ENCODE measurements around the gene GALNT11. TPM values are rescaled to one million over a fixed set of nuclear protein-coding genes. Genes with fewer than 3 reads are reported as not detected.
"Not testable (repeated sequence)": the region's sequence is repeated elsewhere in the genome, so short reads cannot be mapped to it uniquely, and the experiment has no call there.

Gene GALNT11
- total RNA-seq, 3 donors from 2014 or later = 57.1 to 65.7 (median 58.7) TPM

DNA sequence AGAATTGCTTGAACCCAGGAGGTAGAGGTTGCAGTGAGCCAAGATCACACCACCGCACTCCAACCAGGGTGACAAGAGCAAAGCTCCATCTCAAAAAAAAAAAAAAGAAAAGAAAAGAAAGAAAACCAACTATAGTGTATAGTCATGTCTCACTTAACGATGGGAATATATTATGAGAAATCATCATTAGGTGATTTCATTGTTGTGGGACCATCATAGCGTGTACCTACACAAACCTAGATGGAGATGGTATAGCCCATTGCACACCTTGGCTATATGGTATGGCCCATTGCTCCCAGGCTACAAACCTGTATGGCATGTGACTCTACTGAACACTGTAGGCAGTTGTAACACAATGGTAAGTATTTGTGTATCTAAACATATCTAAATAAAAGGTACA is 8.5 kb upstream of the GALNT11 start:
- DNase-seq (ENCODE audit: low spot score in 2 of 2) = no peak
- H3K27ac ChIP-seq = no peak overlapping the region
- no peaks in the 10 kb centered on the region for H3K27me3 ChIP-seq
- H3K36me3 ChIP-seq = no peaks in the 10 kb centered on the region
- no peaks in the 10 kb centered on the region for H3K9me3 ChIP-seq
- no peaks in the 10 kb centered on the region for H3K4me1 ChIP-seq
- intact Hi-C loops (cut with DNase I; ENCODE audit: low total_unique reads) = no loop called here
- TF ChIP-seq POLR2A (IDR thresholded peaks at IDR 0.05) = no peak
- no peak for TF ChIP-seq POLR2AphosphoS5 (IDR thresholded peaks at IDR 0.05)
- TF ChIP-seq, protein P1, sequence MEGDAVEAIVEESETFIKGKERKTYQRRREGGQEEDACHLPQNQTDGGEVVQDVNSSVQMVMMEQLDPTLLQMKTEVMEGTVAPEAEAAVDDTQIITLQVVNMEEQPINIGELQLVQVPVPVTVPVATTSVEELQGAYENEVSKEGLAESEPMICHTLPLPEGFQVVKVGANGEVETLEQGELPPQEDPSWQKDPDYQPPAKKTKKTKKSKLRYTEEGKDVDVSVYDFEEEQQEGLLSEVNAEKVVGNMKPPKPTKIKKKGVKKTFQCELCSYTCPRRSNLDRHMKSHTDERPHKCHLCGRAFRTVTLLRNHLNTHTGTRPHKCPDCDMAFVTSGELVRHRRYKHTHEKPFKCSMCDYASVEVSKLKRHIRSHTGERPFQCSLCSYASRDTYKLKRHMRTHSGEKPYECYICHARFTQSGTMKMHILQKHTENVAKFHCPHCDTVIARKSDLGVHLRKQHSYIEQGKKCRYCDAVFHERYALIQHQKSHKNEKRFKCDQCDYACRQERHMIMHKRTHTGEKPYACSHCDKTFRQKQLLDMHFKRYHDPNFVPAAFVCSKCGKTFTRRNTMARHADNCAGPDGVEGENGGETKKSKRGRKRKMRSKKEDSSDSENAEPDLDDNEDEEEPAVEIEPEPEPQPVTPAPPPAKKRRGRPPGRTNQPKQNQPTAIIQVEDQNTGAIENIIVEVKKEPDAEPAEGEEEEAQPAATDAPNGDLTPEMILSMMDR (IDR thresholded peaks at IDR 0.05) = no peak
- no peak overlapping the region for H3K4me3 ChIP-seq

DNA sequence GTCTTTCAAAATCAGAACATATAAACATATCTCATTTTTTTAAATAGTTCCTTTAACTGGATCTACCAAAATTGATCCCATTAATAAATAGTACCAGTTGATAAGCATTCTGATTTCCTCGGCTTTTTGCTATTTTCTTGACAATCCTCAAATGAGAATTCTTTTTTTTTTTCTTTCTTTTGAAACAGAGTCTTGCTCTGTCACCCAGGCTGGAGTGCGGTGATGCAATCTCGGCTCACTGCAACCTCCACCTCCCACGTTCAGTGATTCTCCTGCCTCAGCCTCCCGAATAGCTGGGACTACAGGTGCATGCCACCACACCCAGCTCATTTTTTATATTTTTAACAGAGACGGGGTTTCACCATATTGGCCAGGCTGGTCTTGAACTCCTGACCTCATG is 7.8 kb upstream of the GALNT11 start:
- H3K9me3 ChIP-seq; H3K27ac ChIP-seq; H3K27me3 ChIP-seq; H3K36me3 ChIP-seq; intact Hi-C loops (cut with DNase I; ENCODE audit: low total_unique reads); H3K4me3 ChIP-seq; DNase-seq (ENCODE audit: low spot score in 2 of 2); H3K4me1 ChIP-seq: not testable (repeated sequence)

DNA sequence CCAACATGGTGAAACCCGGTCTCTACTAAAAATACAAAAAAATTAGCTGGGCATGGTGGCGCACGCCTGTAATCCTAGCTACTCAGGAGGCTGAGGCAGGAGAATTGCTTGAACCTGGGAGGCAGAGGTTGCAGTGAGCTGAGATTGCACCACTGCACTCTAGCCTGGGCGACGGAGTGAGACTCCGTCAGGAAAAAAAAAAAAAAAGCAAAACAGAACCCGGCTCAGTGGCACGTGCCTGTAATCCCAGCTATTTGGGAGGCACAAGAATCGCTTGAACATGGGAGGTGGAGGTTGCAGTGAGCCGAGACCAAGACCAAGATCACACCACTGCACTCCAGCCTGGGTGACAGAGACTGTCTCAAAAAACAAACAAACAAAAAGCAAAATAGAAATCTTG is 3.7 kb upstream of the GALNT11 start:
- H3K27ac ChIP-seq; intact Hi-C loops (cut with DNase I; ENCODE audit: low total_unique reads): not testable (repeated sequence)

DNA sequence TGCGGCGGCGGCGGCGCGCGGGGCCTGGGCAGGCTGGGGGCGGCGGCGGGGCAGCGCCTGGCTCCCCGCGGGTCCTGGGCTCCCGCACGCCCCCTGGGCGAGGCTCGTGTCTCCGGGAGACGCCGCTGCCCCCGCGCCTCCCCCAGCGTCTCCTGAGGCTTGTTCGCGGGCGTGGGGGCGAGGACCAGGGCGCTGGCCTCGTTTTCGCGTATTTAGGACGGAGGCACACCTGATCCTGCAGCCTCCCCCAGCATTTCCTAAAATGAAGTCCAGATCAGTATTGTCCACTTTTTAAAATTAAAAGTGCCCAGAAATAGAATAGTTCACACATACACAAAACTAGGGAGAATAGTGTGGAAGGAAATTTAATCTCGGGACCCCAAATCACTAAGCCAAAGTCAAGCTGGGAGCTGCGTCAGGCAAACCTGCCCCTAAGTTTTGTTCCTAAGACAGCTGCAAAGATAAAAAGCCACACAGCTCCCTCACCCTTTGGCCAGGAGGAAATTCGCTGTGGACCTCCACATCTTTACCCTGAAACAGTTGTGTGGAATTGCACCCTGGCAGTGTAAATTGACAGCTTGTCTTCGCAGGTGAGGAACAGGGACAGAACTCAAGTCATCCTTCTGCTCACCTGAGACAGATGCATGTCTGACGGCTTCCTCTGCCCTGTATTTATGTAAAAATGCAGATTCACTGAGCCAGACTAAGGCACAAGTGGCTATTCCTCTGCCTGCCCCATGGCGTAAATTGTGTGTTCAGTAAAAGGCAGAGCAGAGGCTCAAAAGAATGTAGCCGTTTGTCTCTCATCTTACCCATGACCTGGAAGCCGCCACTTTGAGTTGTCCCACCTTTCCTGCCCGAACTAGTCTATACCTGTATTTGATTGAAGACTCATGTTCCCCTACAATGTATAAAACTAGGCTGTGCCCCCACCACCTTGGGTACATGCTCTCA is 740 bp downstream of the GALNT11 start:
- no peaks in the 10 kb centered on the region for H3K27me3 ChIP-seq
- no peaks in the 10 kb centered on the region for H3K36me3 ChIP-seq
- H3K4me1 ChIP-seq = peaks cover 0 to 7% of the 10 kb centered on the region in 2 donors
- no peaks in the 10 kb centered on the region for H3K9me3 ChIP-seq
- peak overlapping the region; percentile 92 to 95 for H3K27ac ChIP-seq
- peak overlapping the region; percentile 66 to 92 (median 83) for H3K4me3 ChIP-seq
- TF ChIP-seq POLR2AphosphoS5 (IDR thresholded peaks at IDR 0.05) (no peak), POLR2A (IDR thresholded peaks at IDR 0.05) (no peak)
- TF ChIP-seq, protein P1 (IDR thresholded peaks at IDR 0.05) = no peak
- DNase-seq (ENCODE audit: low spot score in 2 of 2) = no peak
- intact Hi-C loops (cut with DNase I; ENCODE audit: low total_unique reads) = no loop called here

More for the DNA sequence above, 3.7 kb upstream of the GALNT11 start:
- H3K36me3 ChIP-seq; H3K4me3 ChIP-seq; DNase-seq (ENCODE audit: low spot score in 2 of 2); H3K27me3 ChIP-seq; H3K4me1 ChIP-seq; H3K9me3 ChIP-seq: not testable (repeated sequence)

DNA sequence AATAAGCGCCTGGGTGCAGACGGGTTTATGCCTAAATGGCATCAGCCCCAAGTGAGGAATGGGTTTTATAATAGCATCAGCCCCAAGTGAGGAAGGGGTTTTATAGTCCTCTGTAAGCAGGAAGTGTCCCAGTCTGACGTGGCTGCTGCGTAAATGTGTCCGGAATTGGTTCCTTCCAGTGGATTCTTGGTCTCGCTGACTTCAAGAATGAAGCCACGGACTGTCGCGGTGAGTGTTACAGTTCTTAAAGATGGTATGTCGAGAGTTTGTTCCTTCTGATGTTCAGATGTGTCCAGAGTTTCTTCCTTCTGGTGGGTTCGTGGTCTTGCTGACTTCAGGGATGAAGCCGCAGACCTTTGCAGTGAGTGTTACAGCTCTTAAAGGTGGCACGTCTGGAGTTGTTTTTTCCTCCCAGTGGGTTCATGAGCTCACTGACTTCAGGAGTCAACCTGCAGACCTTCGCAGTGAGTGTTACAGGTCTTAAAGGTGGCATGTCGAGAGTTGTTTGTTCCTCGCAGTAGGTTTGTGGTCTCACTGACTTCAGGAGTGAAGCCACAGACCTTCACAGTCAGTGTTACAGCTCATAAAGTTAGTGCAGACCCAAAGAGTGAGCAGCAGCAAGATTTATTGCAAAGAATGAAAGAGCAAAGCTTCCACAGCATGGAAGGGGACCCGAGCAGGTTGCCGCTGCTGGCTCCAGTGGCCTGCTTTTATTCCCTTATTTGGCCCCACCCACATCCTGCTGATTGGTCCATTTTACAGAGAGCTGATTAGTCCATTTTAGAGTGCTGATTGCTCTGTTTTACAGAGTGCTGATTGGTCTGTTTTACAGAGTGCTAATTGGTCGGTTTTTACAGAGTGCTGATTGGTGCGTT is 2.3 kb downstream of the GALNT11 start:
- H3K27ac ChIP-seq; DNase-seq (ENCODE audit: low spot score in 2 of 2); H3K4me1 ChIP-seq; H3K4me3 ChIP-seq; intact Hi-C loops (cut with DNase I; ENCODE audit: low total_unique reads); H3K36me3 ChIP-seq; H3K9me3 ChIP-seq; H3K27me3 ChIP-seq: not testable (repeated sequence)

DNA sequence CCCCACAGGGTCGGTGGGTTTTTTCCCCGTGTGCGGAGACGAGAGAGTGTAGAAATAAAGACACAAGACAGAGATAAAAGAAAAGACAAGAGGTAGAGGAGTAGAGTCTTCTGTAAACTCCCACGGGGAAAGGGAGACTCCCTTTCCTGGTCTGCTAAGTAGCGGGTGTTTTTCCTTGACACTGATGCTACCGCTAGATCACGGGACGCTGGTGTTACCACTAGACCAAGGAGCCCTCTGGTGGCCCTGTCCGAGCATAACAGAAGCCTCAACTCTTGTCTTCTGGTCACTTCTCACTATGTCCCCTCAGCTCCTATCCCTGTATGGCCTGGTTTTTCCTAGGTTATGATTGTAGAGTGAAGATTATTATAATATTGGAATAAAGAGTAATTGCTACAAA is 4.6 kb downstream of the GALNT11 start:
- H3K4me3 ChIP-seq; H3K27ac ChIP-seq; H3K36me3 ChIP-seq; H3K27me3 ChIP-seq; H3K4me1 ChIP-seq; intact Hi-C loops (cut with DNase I; ENCODE audit: low total_unique reads); H3K9me3 ChIP-seq: not testable (repeated sequence)
- TF ChIP-seq, protein P1 (IDR thresholded peaks at IDR 0.05) = peak in 2 of 3 donors; percentile 28 to 42
- DNase-seq (ENCODE audit: low spot score in 2 of 2) = peak in 1 of 2 donors; percentile 59

DNA sequence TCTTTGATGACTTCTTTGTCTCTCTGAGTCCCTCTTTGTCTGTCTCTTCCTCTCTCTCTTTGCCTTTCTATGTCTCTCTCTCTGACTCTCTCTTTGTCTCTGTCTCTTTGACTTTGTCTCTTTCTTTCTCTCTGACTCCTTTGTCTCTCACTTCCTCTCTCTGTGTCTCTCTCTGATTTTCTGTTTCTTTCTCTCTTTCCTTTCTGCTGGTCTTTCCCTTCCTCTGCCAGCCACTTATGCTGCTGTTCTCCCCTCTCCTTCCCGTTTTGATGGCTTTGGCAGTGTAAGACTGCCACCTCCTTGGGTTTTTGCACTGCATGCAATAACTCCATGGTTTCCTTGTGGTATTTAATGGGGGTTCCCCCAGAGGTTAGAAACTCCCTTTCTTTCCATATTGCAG is 5.2 kb downstream of the GALNT11 start:
- H3K4me1 ChIP-seq; H3K36me3 ChIP-seq; DNase-seq (ENCODE audit: low spot score in 2 of 2); intact Hi-C loops (cut with DNase I; ENCODE audit: low total_unique reads); H3K9me3 ChIP-seq; H3K4me3 ChIP-seq; H3K27ac ChIP-seq; H3K27me3 ChIP-seq: not testable (repeated sequence)

All from breast epithelium (tissue), 4 donors.